Type B pancreatic cell (in vitro differentiated cells): ENCODE measurements around the gene EFNA5. TPM values are rescaled to one million over a fixed set of nuclear protein-coding genes. Genes with fewer than 3 reads are reported as not detected.

Experiments used
- DNase-seq: peaks from one replicate; pipeline ENCODE4 v3.0.0; 2021; ENCODE audit warnings: mixed read lengths; ENCODE audit not compliant: unreplicated experiment; ENCODE audit errors: extremely low spot score
- H3K27ac Mint-ChIP-seq: 2 replicates; pipeline ENCODE4 v1.8.0; 2021; ENCODE audit warnings: mild to moderate bottlenecking, mixed read lengths
- H3K27me3 Mint-ChIP-seq: 2 replicates; pipeline ENCODE4 v1.8.0; 2021; ENCODE audit warnings: mixed read lengths
- H3K36me3 Mint-ChIP-seq: 2 replicates; pipeline ENCODE4 v1.8.0; 2021; ENCODE audit warnings: mixed read lengths
- H3K4me1 Mint-ChIP-seq: one replicate; pipeline ENCODE4 v1.8.0; 2021; ENCODE audit warnings: mixed read lengths; ENCODE audit not compliant: unreplicated experiment
- H3K4me3 Mint-ChIP-seq: 2 replicates; pipeline ENCODE4 v1.8.0; 2021; ENCODE audit warnings: mild to moderate bottlenecking, mixed read lengths
- H3K9me3 Mint-ChIP-seq: 2 replicates; pipeline ENCODE4 v1.8.0; 2021; ENCODE audit warnings: mixed read lengths
- CTCF ChIP-seq: fragments of 200-600 bp; sonication (generic); conservative IDR thresholded peaks from 2 replicates; pipeline ENCODE4 v1.5.0; 2021; ENCODE audit warnings: antibody characterized with exemption, mild to moderate bottlenecking
- total RNA-seq: library from RNA; stranded (reverse); gene quantifications from 2 replicates; pipeline ENCODE4 v1.2.1, GENCODE V29; 2021; ENCODE audit warnings: low replicate concordance

EFNA5 gene
- total RNA-seq, 1 donor from 2014 or later: 65.0 TPM

- no peak for TF ChIP-seq CTCF
- no peak for DNase-seq
- no peak overlapping the region for H3K27ac Mint-ChIP-seq
- no peaks in the 10 kb centered on the region for H3K9me3 Mint-ChIP-seq
- peaks cover 9% of the 10 kb centered on the region for H3K36me3 Mint-ChIP-seq
- H3K4me1 Mint-ChIP-seq: peaks cover 59% of the 10 kb centered on the region
- no peak overlapping the region for H3K4me3 Mint-ChIP-seq
- H3K27me3 Mint-ChIP-seq: peaks cover 20% of the 10 kb centered on the region
Measured at GRCh38 chr5:107538331-107538730, 132.4 kb downstream of the EFNA5 start.

DNA sequence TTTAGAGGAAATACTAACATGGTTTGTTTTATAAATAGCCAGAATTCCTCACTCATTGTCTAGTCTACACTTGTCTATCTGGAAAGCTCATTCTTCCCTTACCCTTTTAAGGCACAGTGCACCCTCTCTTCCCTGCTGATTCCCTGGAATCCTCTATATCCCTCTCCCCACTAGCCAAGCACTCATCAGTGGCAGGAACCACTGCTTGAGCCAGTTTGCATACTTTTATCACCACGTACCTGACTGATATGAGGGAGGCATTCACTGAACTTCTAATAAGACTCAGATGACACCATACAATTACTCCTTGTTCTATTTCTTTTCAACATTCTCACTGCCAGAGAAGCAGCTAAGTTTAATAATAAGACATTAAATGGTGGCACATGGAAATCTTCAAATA, 134.9 kb downstream of the EFNA5 start:
- Mint-ChIP-seq H3K4me1 (peaks cover 62% of the 10 kb centered on the region), H3K36me3 (peaks cover 9% of the 10 kb centered on the region), H3K27ac (no peak overlapping the region), H3K9me3 (no peaks in the 10 kb centered on the region), H3K4me3 (no peak overlapping the region), H3K27me3 (peaks cover 20% of the 10 kb centered on the region)
- no peak for DNase-seq
- TF ChIP-seq CTCF: no peak

DNA sequence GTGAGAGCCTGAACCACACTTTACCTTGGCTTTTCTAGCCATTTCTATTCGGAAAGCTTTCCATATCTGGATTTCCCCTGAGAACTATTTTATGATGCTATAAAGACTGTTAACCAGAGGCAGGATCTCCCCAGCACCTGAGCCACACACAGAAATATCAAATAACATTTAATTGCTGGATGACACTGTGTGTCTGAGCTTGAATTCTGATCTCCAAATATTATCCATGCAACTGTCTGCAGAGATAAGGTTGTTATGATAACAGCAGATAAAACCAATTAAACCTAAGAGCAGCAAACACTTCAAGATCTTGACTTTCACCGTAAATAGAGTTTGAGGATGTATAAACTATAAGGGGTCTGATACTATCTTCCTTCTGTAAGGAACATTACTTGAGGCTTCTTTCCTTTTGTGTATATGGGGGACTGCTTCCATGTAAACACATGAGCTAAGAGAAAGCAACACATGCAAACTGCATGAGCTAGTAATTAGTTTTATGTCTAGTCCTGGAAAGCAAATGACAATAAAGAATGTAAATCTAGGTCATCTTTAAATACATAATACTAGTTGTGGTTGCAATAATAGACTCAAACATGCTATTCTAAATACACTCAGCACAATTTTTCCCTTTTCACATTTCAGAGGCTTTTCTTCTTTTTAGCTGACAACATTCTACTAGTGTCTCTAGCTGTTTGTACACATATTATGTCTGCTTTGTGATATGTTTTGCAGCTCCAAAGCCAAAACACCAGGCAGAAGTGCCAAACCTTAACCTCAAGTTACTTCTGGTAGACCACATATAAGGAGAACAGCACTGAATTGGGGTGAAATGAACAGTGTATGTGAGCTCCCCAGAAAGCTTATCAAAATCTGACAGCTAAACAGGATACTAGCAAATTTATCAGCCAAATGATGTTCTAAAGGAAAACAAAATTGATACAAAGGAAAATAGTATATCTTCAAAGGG, 136.5 kb downstream of the EFNA5 start:
- Mint-ChIP-seq H3K27me3 (peaks cover 19% of the 10 kb centered on the region), H3K4me1 (peaks cover 58% of the 10 kb centered on the region), H3K4me3 (peak overlapping the region; percentile 2), H3K36me3 (peaks cover 13% of the 10 kb centered on the region), H3K9me3 (no peaks in the 10 kb centered on the region), H3K27ac (no peak overlapping the region)
- DNase-seq: no peak
- TF ChIP-seq CTCF: no peak

DNA sequence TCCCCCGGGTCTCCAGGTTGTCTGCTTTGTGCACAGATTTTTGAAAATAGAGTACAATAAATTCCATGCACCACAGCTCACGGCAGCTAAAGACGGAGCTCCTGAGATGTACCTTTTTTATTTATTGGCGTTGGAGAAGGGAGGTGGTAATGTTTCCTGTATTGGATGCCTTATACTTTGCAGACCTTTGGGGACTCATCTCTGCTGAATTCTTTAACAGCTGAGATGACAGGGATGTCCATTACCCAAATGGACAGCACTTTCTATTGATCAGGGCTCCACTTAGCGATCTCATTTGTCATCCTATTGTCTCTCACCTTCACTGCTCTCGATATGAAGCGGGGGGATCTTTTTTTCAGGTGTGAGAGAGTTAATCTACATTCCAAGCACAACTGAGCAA, 137.8 kb downstream of the EFNA5 start:
- Mint-ChIP-seq H3K36me3 (peaks cover 8% of the 10 kb centered on the region), H3K27ac (no peak overlapping the region), H3K9me3 (no peaks in the 10 kb centered on the region), H3K27me3 (peaks cover 10% of the 10 kb centered on the region), H3K4me1 (peaks cover 48% of the 10 kb centered on the region), H3K4me3 (no peak overlapping the region)
- DNase-seq: no peak
- TF ChIP-seq CTCF: no peak

- Mint-ChIP-seq H3K4me1 (peaks cover 44% of the 10 kb centered on the region), H3K4me3 (no peak overlapping the region), H3K27ac (no peak overlapping the region), H3K9me3 (no peaks in the 10 kb centered on the region), H3K36me3 (peaks cover 5% of the 10 kb centered on the region), H3K27me3 (peaks cover 7% of the 10 kb centered on the region)
- TF ChIP-seq CTCF: no peak
- DNase-seq: no peak
Measured at GRCh38 chr5:107532169-107532878, 138.4 kb downstream of the EFNA5 start.
